ENCODE results near the gene SF3B5. TPM values are rescaled to one million over a fixed set of nuclear protein-coding genes. Genes with fewer than 3 reads are reported as not detected.

Gene SF3B5
- total RNA-seq, 1 donor from 2014 or later: 129 TPM

DNA sequence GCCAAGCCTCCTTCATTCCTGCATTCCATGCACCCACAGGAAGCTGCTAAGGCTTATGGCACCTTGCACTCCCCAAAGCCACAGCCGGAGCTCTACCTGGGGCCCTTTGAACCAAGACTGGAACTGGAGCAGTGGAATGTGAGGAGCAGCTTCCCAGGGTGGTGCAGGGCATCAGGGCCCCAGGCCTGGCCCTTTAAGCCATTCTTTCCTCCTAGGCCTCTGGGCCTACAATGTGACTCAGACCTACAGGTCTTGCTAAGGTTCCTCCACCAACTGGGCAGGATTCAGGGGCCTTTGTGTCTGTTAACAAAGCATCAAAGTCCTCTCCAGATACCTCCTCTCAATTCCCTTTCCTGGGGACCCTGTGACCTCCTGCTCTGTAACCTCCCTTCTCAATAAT is 36.2 kb downstream of the SF3B5 start:
- H3K36me3 ChIP-seq (ENCODE audit: insufficient read depth, low read length): no peaks in the 10 kb centered on the region
- no peak overlapping the region for H3K27ac ChIP-seq (ENCODE audit: low read depth, low read length)
- Mint-ChIP-seq H3K36me3 (ENCODE audit: low read depth, unreplicated experiment) (no peaks in the 10 kb centered on the region), H3K4me1 (ENCODE audit: low read depth, unreplicated experiment) (peaks cover 4% of the 10 kb centered on the region), H3K9me3 (ENCODE audit: unreplicated experiment) (peaks cover 3% of the 10 kb centered on the region), H3K27ac (ENCODE audit: unreplicated experiment) (no peak overlapping the region), H3K27me3 (ENCODE audit: low read depth, unreplicated experiment) (peaks cover 33% of the 10 kb centered on the region), H3K4me3 (ENCODE audit: unreplicated experiment) (no peak overlapping the region)
- H3K27me3 ChIP-seq (ENCODE audit: insufficient read depth, low read length): peaks cover 27% of the 10 kb centered on the region
- no peaks in the 10 kb centered on the region for H3K9me3 ChIP-seq (ENCODE audit: insufficient read depth, low read depth, low read length)
- no peak overlapping the region for H3K4me3 ChIP-seq (ENCODE audit: insufficient read depth, low read depth, low read length)
- H3K4me2 ChIP-seq (ENCODE audit: low read length): no peak overlapping the region
- no peaks in the 10 kb centered on the region for H3K79me2 ChIP-seq (ENCODE audit: insufficient read depth, low read length)
- FAIRE-seq (no peak), DNase-seq (ENCODE audit: low read depth) (no peak)
- no peaks in the 10 kb centered on the region for H3K4me1 ChIP-seq (ENCODE audit: insufficient read depth, low read length)
- H2AFZ ChIP-seq (ENCODE audit: low read depth, low read length): no peak overlapping the region
- H4K20me1 ChIP-seq (ENCODE audit: insufficient read depth, low read length): no peaks in the 10 kb centered on the region
- no peak for TF ChIP-seq EZH2 (IDR thresholded peaks at IDR 0.05; ENCODE audit: insufficient read depth, low read length)
- TF ChIP-seq CTCF (IDR thresholded peaks at IDR 0.05; ENCODE audit: insufficient read depth, low read depth, low read length): no peak
- no peak overlapping the region for H3K9ac ChIP-seq (ENCODE audit: low read length)

DNA sequence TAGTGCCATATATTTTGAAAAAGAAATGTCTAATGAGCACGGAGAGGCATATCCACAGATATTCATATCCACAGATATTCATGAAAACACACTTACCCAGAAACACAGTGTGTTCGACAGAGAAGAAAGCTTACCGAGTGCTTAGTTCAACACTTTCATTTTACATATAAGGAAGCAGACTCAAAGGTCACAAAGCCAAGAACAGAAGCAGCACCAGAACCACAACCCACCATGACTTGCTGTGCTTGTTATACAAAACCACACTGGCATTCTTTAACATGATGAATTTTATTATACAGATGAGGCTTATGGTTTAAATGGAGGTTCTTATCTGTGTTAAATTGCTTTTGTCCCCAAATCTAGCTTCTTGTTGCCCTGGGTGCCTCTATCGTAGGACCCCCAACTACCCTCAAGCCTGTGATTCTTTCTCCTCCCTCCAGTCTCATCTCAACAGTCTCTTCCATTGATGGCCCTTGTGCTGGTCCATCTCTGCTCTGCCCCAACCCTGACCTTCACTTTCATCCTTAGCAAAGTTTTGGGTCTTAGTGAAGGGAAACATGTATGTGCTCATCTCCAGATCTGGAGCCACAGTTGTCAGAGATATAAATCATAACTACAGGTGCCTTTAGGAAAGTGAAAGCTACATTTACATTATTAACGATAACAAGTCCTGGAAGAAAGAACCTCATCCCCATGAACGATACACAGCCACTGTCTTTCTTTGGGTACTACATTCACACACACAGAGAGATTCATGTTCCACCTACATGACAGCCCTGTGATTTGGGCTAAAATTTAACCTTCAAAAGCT is 40.0 kb downstream of the SF3B5 start:
- Mint-ChIP-seq H3K27ac (ENCODE audit: unreplicated experiment) (no peak overlapping the region), H3K36me3 (ENCODE audit: low read depth, unreplicated experiment) (no peaks in the 10 kb centered on the region), H3K4me3 (ENCODE audit: unreplicated experiment) (no peak overlapping the region), H3K4me1 (ENCODE audit: low read depth, unreplicated experiment) (peaks cover 4% of the 10 kb centered on the region), H3K27me3 (ENCODE audit: low read depth, unreplicated experiment) (peaks cover 5% of the 10 kb centered on the region), H3K9me3 (ENCODE audit: unreplicated experiment) (peaks cover 3% of the 10 kb centered on the region)
- no peaks in the 10 kb centered on the region for H3K79me2 ChIP-seq (ENCODE audit: insufficient read depth, low read length)
- H3K4me3 ChIP-seq (ENCODE audit: insufficient read depth, low read depth, low read length): no peak overlapping the region
- FAIRE-seq (no peak), DNase-seq (ENCODE audit: low read depth) (no peak)
- TF ChIP-seq CTCF (IDR thresholded peaks at IDR 0.05; ENCODE audit: insufficient read depth, low read depth, low read length): no peak
- TF ChIP-seq EZH2 (IDR thresholded peaks at IDR 0.05; ENCODE audit: insufficient read depth, low read length): no peak
- no peaks in the 10 kb centered on the region for H3K36me3 ChIP-seq (ENCODE audit: insufficient read depth, low read length)
- peaks cover 4% of the 10 kb centered on the region for H3K27me3 ChIP-seq (ENCODE audit: insufficient read depth, low read length)
- no peak overlapping the region for H2AFZ ChIP-seq (ENCODE audit: low read depth, low read length)
- H3K9ac ChIP-seq (ENCODE audit: low read length): no peak overlapping the region
- H3K27ac ChIP-seq (ENCODE audit: low read depth, low read length): no peak overlapping the region
- H3K9me3 ChIP-seq (ENCODE audit: insufficient read depth, low read depth, low read length): no peaks in the 10 kb centered on the region
- no peaks in the 10 kb centered on the region for H3K4me1 ChIP-seq (ENCODE audit: insufficient read depth, low read length)
- H3K4me2 ChIP-seq (ENCODE audit: low read length): no peak overlapping the region
- H4K20me1 ChIP-seq (ENCODE audit: insufficient read depth, low read length): no peaks in the 10 kb centered on the region

GRCh38 chr6:144053601-144054000 is 41.8 kb downstream of the SF3B5 start:
- no peak for TF ChIP-seq CTCF (IDR thresholded peaks at IDR 0.05; ENCODE audit: insufficient read depth, low read depth, low read length)
- TF ChIP-seq EZH2 (IDR thresholded peaks at IDR 0.05; ENCODE audit: insufficient read depth, low read length): no peak
- DNase-seq (ENCODE audit: low read depth): no peak
- FAIRE-seq: no peak
- H3K9ac ChIP-seq (ENCODE audit: low read length): no peak overlapping the region
- Mint-ChIP-seq H3K36me3 (ENCODE audit: low read depth, unreplicated experiment) (no peaks in the 10 kb centered on the region), H3K4me3 (ENCODE audit: unreplicated experiment) (no peak overlapping the region), H3K9me3 (ENCODE audit: unreplicated experiment) (peaks cover 9% of the 10 kb centered on the region), H3K27ac (ENCODE audit: unreplicated experiment) (no peak overlapping the region), H3K27me3 (ENCODE audit: low read depth, unreplicated experiment) (peaks cover 7% of the 10 kb centered on the region), H3K4me1 (ENCODE audit: low read depth, unreplicated experiment) (peaks cover 4% of the 10 kb centered on the region)
- no peak overlapping the region for H3K27ac ChIP-seq (ENCODE audit: low read depth, low read length)
- H3K36me3 ChIP-seq (ENCODE audit: insufficient read depth, low read length): no peaks in the 10 kb centered on the region
- H3K9me3 ChIP-seq (ENCODE audit: insufficient read depth, low read depth, low read length): no peaks in the 10 kb centered on the region
- no peaks in the 10 kb centered on the region for H3K4me1 ChIP-seq (ENCODE audit: insufficient read depth, low read length)
- H2AFZ ChIP-seq (ENCODE audit: low read depth, low read length): no peak overlapping the region
- no peaks in the 10 kb centered on the region for H4K20me1 ChIP-seq (ENCODE audit: insufficient read depth, low read length)
- H3K27me3 ChIP-seq (ENCODE audit: insufficient read depth, low read length): peaks cover 4% of the 10 kb centered on the region
- H3K4me3 ChIP-seq (ENCODE audit: insufficient read depth, low read depth, low read length): no peak overlapping the region
- no peak overlapping the region for H3K4me2 ChIP-seq (ENCODE audit: low read length)
- H3K79me2 ChIP-seq (ENCODE audit: insufficient read depth, low read length): no peaks in the 10 kb centered on the region

All from astrocyte (in vitro differentiated cells and primary cell).